HepG2 (cell line): ENCODE measurements around the gene ABCF1. TPM values are rescaled to one million over a fixed set of nuclear protein-coding genes. Genes with fewer than 3 reads are reported as not detected.
A peak's percentile ranks its signal among the peaks of the same experiment; 100 is the strongest.

Source experiments
- CEBPG ChIP-seq: IDR thresholded peaks from 2 replicates; pipeline ENCODE4 v1.6.1; 2016
- CREM ChIP-seq, 2 experiments: sonication (generic) in 1 of 2; formaldehyde crosslinking in 1 of 2; IDR thresholded peaks; 2 replicates each; pipeline versions ENCODE4 v1.4.0 to v1.6.1; 2016 to 2020; ENCODE audit warnings: antibody characterized with exemption in 1 of 2, mild to moderate bottlenecking in 1 of 2, missing genetic modification reagents in 1 of 2
- FIP1L1 ChIP-seq: fragments of 200-400 bp; formaldehyde crosslinking; IDR thresholded peaks from 2 replicates; pipeline ENCODE4 v1.6.1; 2018; ENCODE audit warnings: low read depth, mild to moderate bottlenecking, low read length, moderate library complexity, borderline replicate concordance; ENCODE audit not compliant: insufficient read depth
- HINFP ChIP-seq: sonication (generic); formaldehyde crosslinking; IDR thresholded peaks from 2 replicates; pipeline ENCODE4 v1.4.0; 2020; ENCODE audit warnings: low read depth, mild to moderate bottlenecking, missing genetic modification reagents
- HNRNPL ChIP-seq: fragments of 200-400 bp; formaldehyde crosslinking; IDR thresholded peaks from 2 replicates; pipeline ENCODE4 v1.6.1; 2017; ENCODE audit warnings: mild to moderate bottlenecking, low read depth, low read length
- KIAA2018 ChIP-seq: sonication (generic); formaldehyde crosslinking; IDR thresholded peaks from 2 replicates; pipeline ENCODE4 v1.5.0; 2020; ENCODE audit warnings: mild to moderate bottlenecking, missing genetic modification reagents, borderline replicate concordance
- MYNN ChIP-seq: sonication (generic); formaldehyde crosslinking; IDR thresholded peaks from 2 replicates; pipeline ENCODE4 v1.4.0; 2020; ENCODE audit warnings: mild to moderate bottlenecking, low read depth, missing genetic modification reagents
- NR2F2 ChIP-seq: IDR thresholded peaks from 2 replicates; pipeline ENCODE4 v1.6.1; 2012; ENCODE audit warnings: low read depth, inconsistent platforms, borderline replicate concordance
- POGK ChIP-seq: sonication (generic); formaldehyde crosslinking; conservative IDR thresholded peaks from 2 replicates; pipeline ENCODE4 v1.8.0; 2022; ENCODE audit warnings: mild to moderate bottlenecking, moderate library complexity, missing genetic modification reagents
- RBAK ChIP-seq: sonication (generic); formaldehyde crosslinking; IDR thresholded peaks from 2 replicates; pipeline ENCODE4 v1.5.1; 2020; ENCODE audit warnings: mild to moderate bottlenecking, missing genetic modification reagents
- SIX1 ChIP-seq: sonication (generic); formaldehyde crosslinking; IDR thresholded peaks from 2 replicates; pipeline ENCODE4 v1.4.0; 2020; ENCODE audit warnings: missing genetic modification reagents, borderline replicate concordance
- SIX4 ChIP-seq: sonication (generic); formaldehyde crosslinking; IDR thresholded peaks from 2 replicates; pipeline ENCODE4 v1.4.0; 2020; ENCODE audit warnings: missing genetic modification reagents
- SOX6 ChIP-seq, 2 experiments: fragments of 450-650 bp in 1 of 2; sonication (generic) in 1 of 2; formaldehyde crosslinking in 1 of 2; IDR thresholded peaks; 2 replicates each; pipeline versions ENCODE4 v1.4.0 to v1.6.1; 2017 to 2020; ENCODE audit warnings: antibody characterized with exemption in 1 of 2, mild to moderate bottlenecking in 1 of 2, missing genetic modification reagents in 1 of 2
- TFE3 ChIP-seq: IDR thresholded peaks from 2 replicates; pipeline ENCODE4 v1.6.1; 2016
- ZNF263 ChIP-seq: sonication (generic); formaldehyde crosslinking; IDR thresholded peaks from 2 replicates; pipeline ENCODE4 v1.4.0; 2020; ENCODE audit warnings: missing genetic modification reagents
- ZNF44 ChIP-seq: sonication (generic); formaldehyde crosslinking; IDR thresholded peaks from 2 replicates; pipeline ENCODE4 v1.5.1; 2020; ENCODE audit warnings: mild to moderate bottlenecking, missing genetic modification reagents
- polyA plus RNA-seq, 8 experiments: library from polyadenylated mRNA; depleted of rRNA in 3 of 8; stranded (reverse) in 7 of 8; unstranded in 1 of 8; fragments of >200 nt; fragmentation: Illumina TruSeq in 4 of 8; extraction: Trizol in 4 of 8; gene quantifications; 2 replicates each; pipeline versions ENCODE4 v1.2.1 to v1.2.3, GENCODE V29; 2011 to 2016; ENCODE audit warnings: low read depth in 4 of 8, missing spikeins in 1 of 8, mixed read lengths in 1 of 8; ENCODE audit not compliant: insufficient read depth in 1 of 8
- total RNA-seq, 5 experiments: library from RNA; depleted of rRNA; stranded (reverse); fragments of >200 nt; fragmentation: Illumina TruSeq; extraction: Trizol; gene quantifications; 2 replicates each; pipeline ENCODE4 v1.2.3, GENCODE V29; 2016; ENCODE audit warnings: low read depth in 1 of 5

The ABCF1 gene
- total and polyA plus RNA-seq, 2 of the 13 experiments (the other 11 are each of a cell fraction or from before 2014, with no cell fraction given): 25.4 to 98.9 TPM

- TF ChIP-seq MYNN (CRISPR knock-in tag) (no peak), CREM (IDR thresholded peaks at IDR 0.05) (peak; percentile 37; the same call in 1 of the 2 replicates), CREM (CRISPR knock-in tag; IDR thresholded peaks at IDR 0.05) (no peak), KIAA2018 (CRISPR knock-in tag) (no peak), ZNF44 (CRISPR knock-in tag) (no peak), CEBPG (CRISPR knock-in tag) (peak; percentile 25), TFE3 (CRISPR knock-in tag) (0 out of 2 replicates have a peak, but pooled peaks have one; percentile 42), ZNF263 (CRISPR knock-in tag) (no peak), NR2F2 (0 out of 2 replicates have a peak, but pooled peaks have one; percentile 40), FIP1L1 (no peak), SIX1 (CRISPR knock-in tag) (peak; percentile 83; the same call in 1 of the 2 replicates), SIX4 (CRISPR knock-in tag) (0 out of 2 replicates have a peak, but pooled peaks have one; percentile 38), POGK (CRISPR knock-in tag) (no peak), HINFP (CRISPR knock-in tag) (0 out of 2 replicates have a peak, but pooled peaks have one; percentile 14), RBAK (CRISPR knock-in tag) (no peak), HNRNPL (no peak), SOX6 (IDR thresholded peaks at IDR 0.05) (no peak), SOX6 (CRISPR knock-in tag; IDR thresholded peaks at IDR 0.05) (peak; percentile 87)
Observed at GRCh38 chr6:30530014-30530413, 41.2 kb upstream of the ABCF1 start (continued).
